Left ventricle myocardium inferior (tissue), 1 donor: Measurements from ENCODE around the gene UQCR10. TPM values are rescaled to one million over a fixed set of nuclear protein-coding genes. Genes with fewer than 3 reads are reported as not detected.
A peak's percentile ranks its signal among the peaks of the same experiment; 100 is the strongest.

Experiments used
- DNase-seq: peaks from one replicate; pipeline ENCODE4 v3.0.0-alpha.2; 2020
- H3K27ac ChIP-seq: fragments of 200-600 bp; replicated peaks from 2 replicates; pipeline ENCODE4 v1.8.0; 2021
- H3K27me3 ChIP-seq: fragments of 200-600 bp; 2 replicates; pipeline ENCODE4 v1.8.0; 2021; ENCODE audit warnings: low read depth
- H3K36me3 ChIP-seq: fragments of 200-600 bp; 2 replicates; pipeline ENCODE4 v1.8.0; 2021
- H3K4me1 ChIP-seq: fragments of 200-600 bp; 2 replicates; pipeline ENCODE4 v1.8.0; 2021
- H3K4me3 ChIP-seq: fragments of 200-600 bp; 2 replicates; pipeline ENCODE4 v1.8.0; 2021; ENCODE audit warnings: mild to moderate bottlenecking, moderate library complexity
- H3K9me3 ChIP-seq: fragments of 200-600 bp; replicated peaks from 2 replicates; pipeline ENCODE4 v1.8.0; 2021
- intact Hi-C: fragments of 100-400 bp; cut with micrococcal nuclease; formaldehyde crosslinking; loops from one replicate; pipeline ENCODE4 v1.11.0; 2022
- total RNA-seq: library from RNA; stranded (reverse); fragmentation: NEBNext Ultra II Directional; extraction: Animal tissue kit (Norgen Biotek cat#: 25700); gene quantifications from one replicate; pipeline ENCODE4 v1.2.1, GENCODE V29; 2021
- TF ChIP-seq, protein P1 (sequence below): fragments of 200-600 bp; IDR thresholded peaks from 2 replicates; pipeline ENCODE4 v1.8.0; 2021; ENCODE audit warnings: antibody characterized with exemption, mild to moderate bottlenecking, borderline replicate concordance
- donor health status: DM: no; HTN: yes; CAD: no; lungs with severe emphysema.

UQCR10 gene
- total RNA-seq, 1 donor from 2014 or later, result 403 TPM

DNA sequence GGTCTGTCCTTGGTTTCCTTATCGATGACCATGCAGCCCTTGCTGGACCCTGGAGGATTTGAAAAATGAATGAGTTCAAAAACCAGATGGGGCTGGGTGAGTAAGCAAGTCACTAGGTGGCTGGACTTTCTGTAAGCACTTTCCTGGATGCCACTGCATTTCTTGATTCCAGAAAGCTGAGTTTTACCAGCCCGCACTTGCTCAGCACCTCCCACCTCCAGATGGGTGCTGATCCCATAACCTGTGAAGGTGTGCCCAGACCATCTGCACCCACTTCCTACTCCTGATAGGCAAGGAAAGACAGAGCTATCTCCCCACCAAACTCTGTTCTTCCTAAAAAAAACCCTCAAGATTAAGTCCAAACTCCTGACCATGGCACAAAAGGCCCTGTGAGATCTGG, 49.8 kb downstream of the UQCR10 start:
- intact Hi-C loops, result no loop called here
- H3K27ac ChIP-seq, result peak overlapping the region; percentile 66
- no peak for DNase-seq

DNA sequence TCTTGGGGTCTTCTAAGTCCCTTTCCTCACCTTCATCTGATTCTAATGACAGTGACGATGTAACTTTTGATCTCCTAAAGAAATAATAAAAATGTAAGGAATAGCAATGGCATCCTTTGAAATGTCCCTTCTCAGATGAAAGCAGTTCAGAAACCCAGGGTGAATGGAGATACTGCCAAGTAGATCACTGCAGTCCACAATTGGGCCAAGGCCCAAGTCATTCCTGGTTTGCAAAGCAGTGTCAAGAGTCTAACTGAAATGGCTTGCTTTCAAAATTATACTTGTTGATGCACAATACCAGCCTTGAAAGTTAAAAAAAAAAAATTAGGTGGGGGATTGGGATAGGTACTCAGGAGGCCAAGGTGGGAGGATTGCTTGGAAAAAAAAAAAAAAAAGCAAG, 50.6 kb downstream of the UQCR10 start:
- TF ChIP-seq, protein P1, sequence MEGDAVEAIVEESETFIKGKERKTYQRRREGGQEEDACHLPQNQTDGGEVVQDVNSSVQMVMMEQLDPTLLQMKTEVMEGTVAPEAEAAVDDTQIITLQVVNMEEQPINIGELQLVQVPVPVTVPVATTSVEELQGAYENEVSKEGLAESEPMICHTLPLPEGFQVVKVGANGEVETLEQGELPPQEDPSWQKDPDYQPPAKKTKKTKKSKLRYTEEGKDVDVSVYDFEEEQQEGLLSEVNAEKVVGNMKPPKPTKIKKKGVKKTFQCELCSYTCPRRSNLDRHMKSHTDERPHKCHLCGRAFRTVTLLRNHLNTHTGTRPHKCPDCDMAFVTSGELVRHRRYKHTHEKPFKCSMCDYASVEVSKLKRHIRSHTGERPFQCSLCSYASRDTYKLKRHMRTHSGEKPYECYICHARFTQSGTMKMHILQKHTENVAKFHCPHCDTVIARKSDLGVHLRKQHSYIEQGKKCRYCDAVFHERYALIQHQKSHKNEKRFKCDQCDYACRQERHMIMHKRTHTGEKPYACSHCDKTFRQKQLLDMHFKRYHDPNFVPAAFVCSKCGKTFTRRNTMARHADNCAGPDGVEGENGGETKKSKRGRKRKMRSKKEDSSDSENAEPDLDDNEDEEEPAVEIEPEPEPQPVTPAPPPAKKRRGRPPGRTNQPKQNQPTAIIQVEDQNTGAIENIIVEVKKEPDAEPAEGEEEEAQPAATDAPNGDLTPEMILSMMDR, result no peak
- Histone ChIP-seq H3K9me3 (no peaks in the 10 kb centered on the region), H3K4me3 (no peak overlapping the region), H3K27me3 (no peaks in the 10 kb centered on the region), H3K4me1 (peaks cover 76% of the 10 kb centered on the region), H3K36me3 (peaks cover 57% of the 10 kb centered on the region), H3K27ac (no peak overlapping the region)
- intact Hi-C loops, result no loop called here
- no peak for DNase-seq

More for the DNA sequence above, 49.8 kb downstream of the UQCR10 start:
- Histone ChIP-seq H3K9me3 (no peaks in the 10 kb centered on the region), H3K4me3 (no peak overlapping the region), H3K27me3 (no peaks in the 10 kb centered on the region), H3K36me3 (peaks cover 59% of the 10 kb centered on the region), H3K4me1 (peaks cover 68% of the 10 kb centered on the region)
- TF ChIP-seq, protein P1, result no peak

DNA sequence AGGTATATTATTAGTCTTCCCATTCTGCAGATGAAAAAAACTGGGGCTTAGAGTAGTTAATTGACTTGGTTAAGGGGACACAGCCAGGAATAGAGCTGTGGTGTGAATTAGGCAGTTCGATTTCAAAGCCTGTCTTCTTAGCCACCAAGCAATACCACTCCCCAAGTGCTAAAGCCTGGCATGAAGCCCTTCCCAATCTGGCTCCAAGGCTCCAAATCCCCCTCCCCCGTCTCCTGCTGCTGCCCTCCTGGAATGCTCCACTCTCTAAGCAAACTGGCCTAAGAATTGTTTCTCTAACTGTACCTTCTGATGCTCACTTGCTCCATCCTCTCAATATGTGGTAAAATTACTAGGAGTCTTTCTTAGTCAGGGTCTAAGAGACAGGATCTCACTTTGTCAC, 52.3 kb downstream of the UQCR10 start:
- Histone ChIP-seq H3K4me3 (no peak overlapping the region), H3K36me3 (peaks cover 57% of the 10 kb centered on the region), H3K4me1 (peaks cover 68% of the 10 kb centered on the region), H3K27me3 (no peaks in the 10 kb centered on the region), H3K9me3 (no peaks in the 10 kb centered on the region), H3K27ac (no peak overlapping the region)
- intact Hi-C loops, result no loop called here
- TF ChIP-seq, protein P1, result no peak
- no peak for DNase-seq

Other genes with a start within 250 kb of the UQCR10 start
- 39.3 TPM for gene THOC5, start 213.6 kb upstream of the UQCR10 start, total RNA-seq
- gene NIPSNAP1, start 186.3 kb upstream of the UQCR10 start, total RNA-seq, result 17.2 TPM
- 38.5 TPM for gene NF2, start 163.7 kb upstream of the UQCR10 start, total RNA-seq
- not detected for gene CABP7, start 47.4 kb upstream of the UQCR10 start, total RNA-seq
- gene ZMAT5, start 362 bp upstream of the UQCR10 start, total RNA-seq, result 20.6 TPM
- 34.7 TPM for gene ASCC2, start 70.9 kb downstream of the UQCR10 start, total RNA-seq
- gene MTMR3, start 115.8 kb downstream of the UQCR10 start, total RNA-seq, result 31.3 TPM